HG02642 (cell line): ENCODE data around the gene OS9.
"Not testable (repeated sequence)": the region's sequence is repeated elsewhere in the genome, so short reads cannot be mapped to it uniquely, and the experiment has no call there.

Experiments
- ATAC-seq: cut with Tn5 transposase; IDR thresholded peaks from one replicate; pipeline ENCODE4 v1.9.1; 2021; ENCODE audit warnings: mild to moderate bottlenecking; ENCODE audit not compliant: unreplicated experiment, poor library complexity

Gene OS9

DNA sequence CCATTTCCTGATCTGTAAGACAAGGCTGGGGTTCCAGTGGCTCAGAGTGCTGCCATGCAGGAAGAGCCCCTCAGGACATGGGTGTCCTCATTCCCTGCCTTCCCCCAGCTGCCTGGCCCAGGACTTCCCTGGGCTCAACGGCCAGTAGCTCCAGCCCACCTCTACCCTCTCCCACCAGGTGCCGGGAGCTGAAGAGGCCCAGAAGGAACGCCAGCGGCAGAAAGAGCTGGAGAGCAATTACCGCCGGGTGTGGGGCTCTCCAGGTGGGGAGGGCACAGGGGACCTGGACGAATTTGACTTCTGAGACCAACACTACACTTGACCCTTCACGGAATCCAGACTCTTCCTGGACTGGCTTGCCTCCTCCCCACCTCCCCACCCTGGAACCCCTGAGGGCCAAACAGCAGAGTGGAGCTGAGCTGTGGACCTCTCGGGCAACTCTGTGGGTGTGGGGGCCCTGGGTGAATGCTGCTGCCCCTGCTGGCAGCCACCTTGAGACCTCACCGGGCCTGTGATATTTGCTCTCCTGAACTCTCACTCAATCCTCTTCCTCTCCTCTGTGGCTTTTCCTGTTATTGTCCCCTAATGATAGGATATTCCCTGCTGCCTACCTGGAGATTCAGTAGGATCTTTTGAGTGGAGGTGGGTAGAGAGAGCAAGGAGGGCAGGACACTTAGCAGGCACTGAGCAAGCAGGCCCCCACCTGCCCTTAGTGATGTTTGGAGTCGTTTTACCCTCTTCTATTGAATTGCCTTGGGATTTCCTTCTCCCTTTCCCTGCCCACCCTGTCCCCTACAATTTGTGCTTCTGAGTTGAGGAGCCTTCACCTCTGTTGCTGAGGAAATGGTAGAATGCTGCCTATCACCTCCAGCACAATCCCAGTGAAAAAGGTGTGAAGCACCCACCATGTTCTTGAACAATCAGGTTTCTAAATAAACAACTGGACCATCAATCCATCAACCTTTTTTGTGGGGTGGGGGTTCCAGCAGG is 27.0 kb downstream of the OS9 start:
- ATAC-seq, result no peak

GRCh38 chr12:57721846-57722608 is 28.1 kb downstream of the OS9 start:
- not testable (repeated sequence) for ATAC-seq

- ATAC-seq, result no peak
Measured at GRCh38 chr12:57722716-57723629, 29.0 kb downstream of the OS9 start.

GRCh38 chr12:57723630-57723962 is 29.7 kb downstream of the OS9 start:
- ATAC-seq, result no peak

- no peak for ATAC-seq
Measured at GRCh38 chr12:57724003-57724935, 30.3 kb downstream of the OS9 start.

DNA sequence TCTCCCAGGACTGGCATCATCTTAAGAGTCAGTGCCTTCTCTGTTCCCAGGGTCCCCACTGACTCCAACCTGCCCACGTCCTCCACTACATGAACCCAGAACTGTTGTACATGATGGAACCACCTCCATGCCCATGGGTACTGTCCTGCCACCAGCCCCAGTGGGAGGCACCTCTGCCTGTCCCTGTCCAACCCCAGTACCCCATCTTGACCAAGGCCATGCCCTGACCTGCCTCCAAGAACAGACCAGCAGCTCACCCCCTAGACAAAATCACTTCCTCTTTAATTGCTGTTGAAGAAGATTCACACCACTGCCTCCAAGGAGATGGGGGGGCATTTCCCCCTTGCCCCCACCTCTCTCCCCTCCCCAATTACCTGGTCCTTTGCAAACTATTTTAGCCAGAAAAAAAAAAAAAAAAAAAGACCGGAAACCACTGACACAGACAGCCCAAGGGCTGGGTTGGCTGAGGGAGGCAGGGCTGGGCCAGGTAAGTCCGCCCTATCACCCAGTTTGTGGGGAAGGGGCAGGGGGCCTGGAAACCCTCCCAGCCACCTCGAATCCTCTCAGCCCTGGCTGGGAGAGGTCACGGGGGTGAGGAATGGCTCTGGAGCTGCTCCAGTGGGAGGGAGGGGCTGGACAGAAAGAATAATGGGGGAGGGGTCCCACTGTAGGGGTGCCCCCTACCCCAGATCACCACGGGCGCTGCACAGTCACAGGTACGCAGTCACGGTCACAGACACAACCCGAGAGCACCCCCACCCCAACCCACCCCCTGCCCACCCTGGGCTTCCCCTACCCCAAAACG is 31.2 kb downstream of the OS9 start:
- no peak for ATAC-seq

GRCh38 chr12:57725851-57726150 is 31.9 kb downstream of the OS9 start:
- no peak for ATAC-seq

GRCh38 chr12:57726151-57726883 is 32.4 kb downstream of the OS9 start:
- no peak for ATAC-seq

GRCh38 chr12:57726884-57727757 is 33.2 kb downstream of the OS9 start:
- no peak for ATAC-seq

DNA sequence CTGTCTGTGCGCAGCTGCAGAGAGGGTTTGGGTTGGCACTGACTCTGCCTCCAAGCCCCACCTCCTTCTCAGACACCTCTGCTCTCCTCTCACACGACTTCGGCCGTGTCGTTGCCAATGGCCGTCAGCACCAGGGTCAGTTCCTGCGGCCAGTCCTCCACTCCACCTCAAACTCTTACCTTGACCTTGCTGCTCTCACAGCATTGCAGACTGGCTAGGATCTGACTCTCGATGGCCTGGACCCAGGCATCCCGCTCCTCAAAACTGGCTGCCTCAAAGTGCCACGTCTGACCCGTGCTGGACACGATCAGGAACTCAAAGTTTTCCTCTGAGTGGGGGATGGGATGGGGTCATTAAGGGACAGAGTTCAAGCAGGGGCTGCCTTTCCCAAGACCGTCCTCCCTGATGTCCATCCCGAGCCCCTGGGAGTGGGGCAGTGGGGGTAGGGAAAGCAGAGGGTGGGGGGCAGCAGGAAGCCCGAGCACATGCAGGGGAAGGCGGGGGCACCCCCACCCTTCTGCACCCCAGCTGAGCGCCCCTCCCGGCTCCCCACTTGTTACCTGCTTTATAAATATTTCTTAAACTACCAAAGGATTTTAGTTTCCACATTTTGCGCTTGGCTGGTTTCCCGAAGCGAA is 33.9 kb downstream of the OS9 start:
- no peak for ATAC-seq

DNA sequence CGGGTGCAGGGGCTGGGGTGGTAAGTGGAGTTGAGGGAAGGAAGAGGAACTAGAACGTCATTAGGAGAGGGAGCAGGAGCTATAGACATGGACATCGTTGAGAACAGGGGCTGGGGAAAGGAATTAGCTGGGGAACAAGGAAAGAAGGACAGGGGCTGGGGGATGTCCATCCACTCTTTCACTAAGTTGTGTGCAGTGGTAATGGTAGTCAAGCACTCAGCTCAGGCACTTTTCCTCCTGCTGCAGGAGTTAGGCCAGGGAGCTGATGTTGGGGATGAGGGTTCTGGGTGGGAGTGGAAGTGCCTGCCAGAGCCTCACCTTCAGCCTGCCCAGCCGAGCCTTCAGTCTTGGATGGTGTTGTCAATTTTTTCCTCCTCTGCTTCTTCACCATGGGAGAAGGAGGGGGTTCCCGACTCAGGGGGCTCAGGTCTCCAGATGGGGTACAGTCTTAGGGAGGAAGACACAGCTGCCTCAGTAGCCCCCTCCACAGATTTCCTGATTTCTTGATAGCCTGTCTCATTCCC is 35.5 kb downstream of the OS9 start:
- ATAC-seq, result no peak

GRCh38 chr12:57730336-57731067 is 36.6 kb downstream of the OS9 start:
- ATAC-seq, result no peak

DNA sequence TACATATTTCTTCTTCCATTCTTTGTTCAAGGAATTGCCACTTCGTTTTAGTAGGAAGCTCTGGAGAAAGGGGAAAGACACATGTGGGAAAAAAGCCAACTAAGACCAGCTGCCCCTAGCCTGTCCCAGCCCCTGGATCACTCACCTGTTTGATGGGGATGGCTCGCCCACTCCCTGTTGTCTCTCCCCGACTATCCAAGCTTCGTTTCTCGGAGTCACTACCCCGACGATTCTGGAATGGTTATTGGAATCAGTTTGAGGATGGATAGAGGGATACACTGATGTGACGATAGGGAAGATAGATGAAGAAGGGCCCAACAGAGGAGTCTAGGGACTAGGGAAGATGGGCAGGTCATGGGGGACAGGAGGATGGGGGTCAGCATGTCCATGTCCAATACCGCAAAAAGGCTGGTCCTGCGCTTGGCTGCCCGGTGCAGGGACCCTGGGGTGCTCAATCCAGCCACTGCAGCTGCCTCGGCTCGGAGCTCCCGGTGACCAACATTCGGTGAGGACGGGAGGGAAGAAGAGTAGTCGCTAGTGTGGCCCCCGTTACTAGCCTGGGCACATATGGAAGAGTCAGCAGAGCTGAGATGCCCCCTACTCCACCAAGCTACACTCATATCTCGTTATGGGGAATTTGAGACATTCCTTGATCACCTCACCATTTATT is 37.6 kb downstream of the OS9 start:
- no peak for ATAC-seq

GRCh38 chr12:57732270-57732669 is 38.3 kb downstream of the OS9 start:
- no peak for ATAC-seq
